ENCODE measurements around the gene PAX2.

The PAX2 gene

DNA sequence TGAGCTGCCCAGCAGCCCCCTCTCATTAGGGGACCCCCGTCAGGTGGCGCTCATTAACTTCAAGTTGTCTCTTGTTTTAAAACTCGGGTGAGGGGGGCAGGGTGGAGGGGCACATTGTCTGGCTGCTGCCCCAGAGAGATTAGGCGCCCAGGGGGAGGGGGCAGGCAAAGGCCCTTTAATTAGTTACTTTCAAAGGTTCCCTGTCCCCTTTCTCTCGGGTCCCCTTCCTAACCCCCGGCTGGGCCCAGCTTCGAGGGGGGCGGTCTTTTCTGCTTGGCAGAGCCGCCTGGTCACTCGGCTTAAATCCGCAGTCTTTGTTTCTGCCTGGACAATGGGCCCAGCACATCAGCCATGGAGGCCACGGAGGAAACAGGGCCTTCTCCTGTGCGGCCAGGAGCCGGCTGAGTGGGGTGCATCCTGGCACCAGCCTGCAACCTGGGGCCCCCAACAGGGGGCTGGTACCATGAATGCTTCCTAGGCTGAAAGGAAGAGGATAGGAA, 128.5 kb downstream of the PAX2 start:
- no peak for DNase-seq

DNA sequence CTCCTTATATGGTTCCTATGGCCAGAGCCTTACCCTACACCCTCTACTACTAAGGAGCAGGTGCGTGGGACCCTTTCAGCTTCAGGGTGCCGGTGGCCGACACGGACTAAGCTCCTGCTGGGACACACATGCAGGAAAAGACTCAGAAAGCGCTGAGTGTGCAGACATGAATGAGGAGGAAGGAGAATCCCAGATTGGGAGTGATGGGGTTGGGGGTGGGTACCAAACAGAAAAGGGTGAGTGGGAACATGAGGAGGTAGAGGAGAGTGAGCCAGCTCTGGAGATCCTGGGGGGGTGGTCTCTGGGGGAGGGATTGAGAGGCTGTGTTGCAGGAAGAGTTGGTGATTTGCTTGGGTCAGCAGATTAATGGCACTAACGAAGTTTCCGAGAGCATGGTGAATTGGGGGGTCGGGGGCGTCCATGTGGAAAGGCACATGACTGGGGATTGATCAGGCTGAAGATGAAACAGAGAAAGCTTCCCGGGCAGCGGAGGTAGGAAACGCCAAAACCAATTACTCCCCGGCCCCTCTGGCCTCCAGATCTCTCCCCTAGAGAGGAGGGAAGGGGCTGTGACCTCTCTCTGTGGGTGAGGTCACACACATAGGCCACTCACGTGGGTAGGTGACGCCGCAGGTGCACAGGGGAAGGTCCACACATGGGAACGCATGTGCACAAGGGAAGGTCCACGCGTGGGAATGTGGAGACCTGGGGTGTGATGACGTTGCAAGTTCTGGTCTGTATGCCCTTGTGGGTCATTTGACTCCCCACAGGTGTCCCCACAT, 129.5 kb downstream of the PAX2 start:
- no peak for DNase-seq

DNA sequence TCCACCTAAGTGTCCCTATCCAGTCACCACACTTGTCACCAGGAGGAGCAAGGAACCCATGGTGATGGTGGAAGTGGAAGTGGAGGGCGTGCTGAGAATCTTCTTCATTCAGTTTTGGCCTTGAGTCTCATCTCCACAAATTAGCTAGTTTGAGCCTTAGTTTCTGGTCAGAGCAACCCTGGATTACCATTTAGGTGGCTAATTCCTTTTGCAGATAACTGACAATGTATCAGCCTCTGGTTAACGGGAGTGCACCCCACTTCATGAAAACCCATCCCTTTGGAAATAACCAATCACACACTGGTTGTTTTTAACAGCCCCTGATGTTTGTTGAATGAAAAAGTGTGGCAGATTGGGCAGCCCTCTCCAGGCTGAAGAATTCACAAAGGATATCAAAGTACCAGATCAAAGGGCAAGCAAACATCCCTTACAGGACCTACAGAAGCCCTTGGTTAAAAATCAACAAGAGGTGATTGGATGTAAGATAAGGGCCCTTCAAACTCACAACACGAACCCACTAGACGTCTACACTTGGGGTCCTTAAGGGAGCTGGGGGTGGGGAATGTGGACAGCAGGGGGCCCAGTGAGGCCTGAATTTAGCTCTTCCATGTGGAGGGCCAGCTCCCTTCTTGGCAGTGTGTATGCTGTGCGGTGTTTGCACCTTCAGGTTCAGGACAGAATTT, 130.2 kb downstream of the PAX2 start:
- DNase-seq = no peak

DNA sequence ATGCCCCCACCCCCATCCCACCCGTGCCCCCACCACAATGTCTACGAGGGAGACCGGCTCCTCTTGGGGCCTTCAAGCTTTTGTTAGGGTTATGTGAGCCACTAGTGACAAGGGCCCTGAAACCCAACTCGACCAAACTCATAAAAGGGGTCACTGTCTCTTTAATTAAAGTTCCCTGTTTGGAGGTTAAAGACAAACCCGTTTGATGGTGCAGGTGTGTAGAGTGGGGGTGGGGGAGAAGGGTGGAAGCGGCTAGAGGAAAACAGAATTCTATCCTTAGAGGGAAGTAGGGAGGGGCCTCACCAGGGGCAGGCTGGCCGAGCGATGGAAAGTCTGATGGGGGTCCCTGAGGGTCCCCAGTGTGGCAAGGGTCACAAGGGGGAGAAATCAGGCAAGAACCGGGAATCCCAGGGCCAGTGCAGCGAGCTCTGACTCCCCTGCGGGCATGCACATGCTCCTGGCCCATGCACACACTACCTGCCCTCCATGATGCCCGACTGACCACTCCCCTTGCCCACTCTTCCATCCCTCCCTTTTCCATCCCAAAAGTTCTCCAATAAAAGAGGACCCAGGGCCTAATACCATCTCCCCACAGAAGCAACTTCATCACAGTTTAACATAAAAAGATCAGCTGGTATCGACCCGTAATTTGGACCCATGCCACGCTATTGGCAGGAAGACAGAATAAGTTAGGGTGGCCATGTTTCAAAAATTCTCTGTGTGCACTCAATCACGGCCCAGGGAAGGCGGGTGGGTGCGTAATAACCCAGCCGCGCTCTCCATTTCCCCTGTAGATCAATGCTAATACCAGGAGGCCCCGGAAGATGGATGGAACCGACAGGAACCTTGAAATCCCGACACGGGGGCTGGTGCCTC, 131.4 kb downstream of the PAX2 start:
- DNase-seq = no peak

DNA sequence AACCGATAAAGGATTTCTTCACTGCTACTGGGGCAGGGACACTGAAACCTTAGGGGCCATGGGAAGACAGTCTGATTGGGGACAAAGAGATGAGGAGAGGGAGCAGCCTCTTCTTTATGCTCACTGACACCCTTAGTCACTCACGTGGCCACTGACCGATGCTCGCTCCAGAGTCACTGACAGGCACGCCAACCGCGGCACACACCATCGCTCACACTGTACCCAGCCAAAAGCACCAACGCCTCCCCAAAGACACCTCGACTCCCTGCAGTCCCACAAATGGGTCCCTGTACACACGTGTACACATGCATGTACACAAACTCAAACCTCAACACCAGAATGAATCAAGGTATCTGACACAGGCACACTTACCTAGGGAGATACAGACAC, 132.1 kb downstream of the PAX2 start:
- no peak for DNase-seq

DNA sequence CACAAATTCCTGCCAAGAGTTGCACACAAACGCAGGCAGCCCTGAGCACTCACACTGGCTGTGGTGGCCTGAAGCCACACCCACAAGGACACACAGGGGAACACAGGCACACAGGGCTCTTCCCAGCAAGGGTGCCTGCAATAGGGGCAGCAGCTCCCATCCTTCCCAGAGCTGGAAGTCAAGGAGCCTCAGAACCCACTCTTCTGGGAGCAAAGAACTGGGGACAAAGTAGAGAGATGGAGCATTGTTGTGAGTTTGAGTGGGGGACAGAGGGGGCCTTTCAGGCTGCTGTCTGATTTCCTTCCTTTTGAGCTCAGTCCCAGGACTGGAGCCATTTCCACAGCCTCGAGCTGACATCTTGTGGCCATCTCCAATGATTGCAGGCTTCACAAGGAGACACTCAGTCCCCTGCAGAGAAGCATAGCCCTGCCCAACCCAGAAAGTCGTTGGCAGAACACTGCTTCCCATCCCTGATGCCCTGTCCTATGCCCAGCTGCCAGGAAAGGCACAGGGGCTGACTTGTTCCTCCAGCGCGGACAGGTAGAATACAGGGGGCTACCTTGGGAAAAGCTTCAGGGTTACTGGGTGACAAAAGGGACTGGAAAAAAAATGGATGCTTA, 133.0 kb downstream of the PAX2 start:
- DNase-seq = peak in 50 of 56 donors; percentile 9 to 81 (median 48)
